Immature natural killer cell (primary cell): ENCODE measurements around the gene SRRM4. TPM values are rescaled to one million over a fixed set of nuclear protein-coding genes. Genes with fewer than 3 reads are reported as not detected.

Experiments used
- DNase-seq, 3 donors: peaks; one replicate each; pipeline ENCODE4 v3.0.0; 2022; ENCODE audit warnings: mixed read lengths in 1 of 3
- H3K27ac Mint-ChIP-seq, 6 donors: one replicate each; pipeline ENCODE4 v1.8.0; 2020; ENCODE audit warnings: mixed read lengths in 6 of 6, mild to moderate bottlenecking in 5 of 6, inconsistent platforms in 4 of 6, moderate library complexity in 3 of 6
- H3K27me3 Mint-ChIP-seq, 3 donors: one replicate each; pipeline ENCODE4 v1.8.0; 2020 to 2021; ENCODE audit warnings: low read depth in 3 of 3, mild to moderate bottlenecking in 3 of 3, mixed read lengths in 3 of 3, moderate library complexity in 3 of 3, inconsistent platforms in 1 of 3
- H3K36me3 Mint-ChIP-seq, 3 donors: one replicate each; pipeline ENCODE4 v1.8.0; 2020; ENCODE audit warnings: mixed read lengths in 3 of 3, inconsistent platforms in 2 of 3, mild to moderate bottlenecking in 2 of 3
- H3K4me1 Mint-ChIP-seq, 2 donors: one replicate each; pipeline ENCODE4 v1.8.0; 2020; ENCODE audit warnings: inconsistent platforms in 2 of 2, mild to moderate bottlenecking in 2 of 2, mixed read lengths in 2 of 2, moderate library complexity in 1 of 2
- H3K4me3 Mint-ChIP-seq, 5 donors: one replicate each; pipeline ENCODE4 v1.8.0; 2020; ENCODE audit warnings: mild to moderate bottlenecking in 5 of 5, mixed read lengths in 5 of 5, inconsistent platforms in 3 of 5, moderate library complexity in 3 of 5
- H3K9me3 Mint-ChIP-seq, 6 donors: one replicate each; pipeline ENCODE4 v1.8.0; 2020; ENCODE audit warnings: mild to moderate bottlenecking in 6 of 6, mixed read lengths in 6 of 6, inconsistent platforms in 4 of 6, moderate library complexity in 3 of 6
- polyA plus RNA-seq, 3 donors: library from polyadenylated mRNA; unstranded; fragments of 300-500 nt; fragmentation: Illumina TruSeq; gene quantifications; one replicate each; pipeline ENCODE4 v1.2.3, GENCODE V29; 2021

The SRRM4 gene
- polyA plus RNA-seq, 3 donors from 2014 or later, result not detected

DNA sequence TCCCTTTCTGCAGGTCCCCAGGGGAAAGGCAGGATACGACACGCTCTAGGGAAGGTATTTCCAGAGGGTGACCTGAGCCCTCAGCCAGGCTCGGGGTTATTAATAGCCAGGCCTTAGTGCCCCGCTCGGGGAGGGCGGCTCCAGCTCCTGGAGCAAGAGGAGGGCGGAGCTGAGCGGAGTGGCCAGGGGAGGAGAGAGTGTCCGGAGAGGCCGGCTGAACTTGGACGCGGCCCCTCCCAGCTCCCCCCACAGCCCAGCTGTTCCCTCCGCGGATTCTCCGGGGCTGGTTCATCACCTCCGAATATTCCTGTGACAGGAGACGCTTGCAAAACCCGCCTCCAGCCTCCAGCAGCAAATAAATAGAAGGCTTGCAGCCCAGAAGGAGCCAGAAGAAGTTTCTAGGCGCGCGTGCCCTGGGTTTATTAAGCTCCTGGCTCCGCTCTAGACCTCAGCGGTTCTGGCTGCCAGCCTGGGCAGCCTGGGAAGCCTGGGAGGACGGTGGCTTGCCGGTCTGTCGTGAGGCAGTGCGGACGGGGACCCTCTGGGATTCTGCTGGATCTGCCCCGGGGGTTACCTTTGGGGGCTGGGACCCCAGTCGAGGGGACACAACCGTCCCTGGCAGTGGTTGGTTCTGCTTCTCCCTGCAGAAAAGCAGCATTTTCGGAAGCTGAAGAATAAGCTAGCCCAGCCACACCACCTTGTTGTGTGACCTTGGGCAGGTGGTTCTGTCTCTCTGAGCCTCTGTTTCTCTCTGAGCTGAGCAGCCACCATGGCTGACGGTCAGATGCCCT lies 197.4 kb downstream of the SRRM4 start, which contains the start of gene HSPB8:
TSS of gene HSPB8 (plus strand) at position 388 of the 791 bp plus-strand sequence. CDS start at position 770, 382 bp downstream.
- Mint-ChIP-seq H3K27ac (no peak within 1 kb of the TSS), H3K27me3 (peaks cover 0 to 1% (median 0%) of the 10 kb centered on the region in 3 donors), H3K9me3 (peaks cover 0 to 1% (median 0%) of the 10 kb centered on the region in 6 donors), H3K4me1 (no peaks in the 10 kb centered on the region), H3K4me3 (no peak within 1 kb of the TSS), H3K36me3 (no peaks in the 10 kb centered on the region)
- no peak for DNase-seq

DNA sequence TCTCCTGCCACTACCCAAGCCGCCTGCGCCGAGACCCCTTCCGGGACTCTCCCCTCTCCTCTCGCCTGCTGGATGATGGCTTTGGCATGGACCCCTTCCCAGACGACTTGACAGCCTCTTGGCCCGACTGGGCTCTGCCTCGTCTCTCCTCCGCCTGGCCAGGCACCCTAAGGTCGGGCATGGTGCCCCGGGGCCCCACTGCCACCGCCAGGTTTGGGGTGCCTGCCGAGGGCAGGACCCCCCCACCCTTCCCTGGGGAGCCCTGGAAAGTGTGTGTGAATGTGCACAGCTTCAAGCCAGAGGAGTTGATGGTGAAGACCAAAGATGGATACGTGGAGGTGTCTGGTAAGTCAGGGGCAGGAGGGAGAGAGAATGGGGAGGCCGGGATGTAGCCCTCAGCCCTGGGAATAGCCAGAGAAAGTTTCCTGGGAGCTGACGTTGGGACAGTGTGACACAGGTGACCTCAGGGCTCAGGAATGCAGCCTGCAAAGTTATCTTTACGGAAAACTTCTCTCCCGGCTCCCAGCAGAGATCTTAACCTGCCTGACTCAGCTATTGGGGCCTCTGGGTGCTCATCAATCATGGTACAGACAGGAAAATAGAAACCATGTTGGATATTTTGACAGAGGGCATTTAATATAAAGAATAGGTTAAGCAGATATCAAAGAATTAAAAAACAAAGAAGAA lies 198.1 kb downstream of the SRRM4 start:
- no peaks in the 10 kb centered on the region for H3K36me3 Mint-ChIP-seq
- H3K4me1 Mint-ChIP-seq, result no peaks in the 10 kb centered on the region
- peaks cover 0 to 1% (median 0%) of the 10 kb centered on the region in 6 donors for H3K9me3 Mint-ChIP-seq
- peaks cover 0 to 1% (median 0%) of the 10 kb centered on the region in 3 donors for H3K27me3 Mint-ChIP-seq
- no peak overlapping the region for H3K27ac Mint-ChIP-seq
- no peak overlapping the region for H3K4me3 Mint-ChIP-seq
- no peak for DNase-seq

DNA sequence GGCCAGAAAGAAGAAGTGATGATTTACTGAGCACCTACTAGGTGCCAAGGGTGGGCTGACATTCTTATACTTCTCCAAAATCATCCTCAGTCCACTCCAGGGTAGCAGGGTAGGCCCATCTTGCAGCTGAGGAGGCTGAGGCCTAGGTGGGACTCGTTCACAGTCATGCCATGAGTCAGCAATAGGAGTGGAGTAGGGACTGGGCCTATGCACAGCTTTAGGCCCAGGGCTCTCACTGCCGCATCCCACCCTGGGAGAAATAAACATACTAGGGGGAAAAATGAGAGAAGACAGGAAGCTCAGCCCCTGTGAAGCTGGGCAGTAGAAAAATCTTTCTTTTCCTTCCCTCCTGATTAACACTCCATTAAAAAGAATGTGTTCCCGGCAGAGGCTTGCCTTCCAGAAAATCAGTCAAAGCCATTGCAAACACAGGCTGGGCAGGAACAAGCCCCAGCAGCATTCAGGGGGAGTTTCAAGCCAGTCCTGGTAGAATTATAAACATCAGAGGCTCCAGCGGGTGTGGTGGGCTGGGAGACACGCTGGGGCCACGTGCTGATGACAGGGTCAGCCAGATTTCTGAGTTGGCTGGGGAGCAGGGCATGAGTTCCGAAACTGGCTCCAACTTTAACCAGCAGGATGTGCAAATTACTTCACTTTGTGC lies 199.2 kb downstream of the SRRM4 start:
- Mint-ChIP-seq H3K36me3 (no peaks in the 10 kb centered on the region), H3K4me1 (no peaks in the 10 kb centered on the region), H3K4me3 (no peak overlapping the region), H3K9me3 (peaks cover 0 to 1% (median 0%) of the 10 kb centered on the region in 6 donors), H3K27me3 (peaks cover 0 to 1% (median 0%) of the 10 kb centered on the region in 3 donors), H3K27ac (no peak overlapping the region)
- DNase-seq, result no peak

DNA sequence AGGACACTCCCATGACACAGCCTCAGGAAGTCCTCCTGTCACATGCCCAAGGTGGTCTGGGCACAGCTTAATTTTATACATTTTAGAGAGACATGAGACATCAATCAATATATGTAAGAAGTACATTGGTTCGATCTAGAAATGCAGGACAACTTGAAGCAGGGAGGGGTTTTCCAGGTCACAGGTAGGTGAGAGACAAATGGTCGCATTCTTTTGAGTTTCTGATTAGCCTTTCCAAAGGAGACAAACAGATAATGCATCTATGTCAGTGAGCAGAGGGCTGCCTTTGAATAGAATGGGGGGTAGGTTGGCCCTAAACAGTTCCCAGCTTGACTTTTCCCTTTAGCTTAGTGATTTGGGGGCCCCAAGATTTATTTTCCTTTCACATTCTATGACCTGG lies 199.9 kb downstream of the SRRM4 start:
- Mint-ChIP-seq H3K27me3 (peaks cover 0 to under 1% (median 0%) of the 10 kb centered on the region in 3 donors), H3K27ac (no peak overlapping the region), H3K36me3 (no peaks in the 10 kb centered on the region), H3K9me3 (peaks cover 0 to 1% (median 0%) of the 10 kb centered on the region in 6 donors), H3K4me3 (no peak overlapping the region), H3K4me1 (no peaks in the 10 kb centered on the region)
- no peak for DNase-seq

DNA sequence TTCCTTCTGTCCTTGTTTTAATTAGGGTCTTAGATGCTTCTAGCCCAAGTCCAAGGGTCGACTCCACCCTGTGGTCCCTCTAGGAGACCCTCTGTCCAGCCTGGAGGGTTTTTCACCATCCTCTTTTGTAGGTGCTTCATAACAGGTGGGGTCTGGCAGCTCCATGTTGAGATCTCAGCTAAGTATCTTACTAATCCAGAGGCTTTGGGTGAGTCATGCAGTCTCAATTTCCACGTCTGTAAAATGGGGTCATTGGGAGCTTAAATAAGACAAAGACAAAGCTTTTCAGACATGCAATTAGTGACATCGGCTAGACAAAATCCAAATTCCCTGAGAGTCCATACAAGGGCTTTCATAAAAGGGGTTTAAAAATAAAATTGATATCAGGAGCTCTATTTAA lies 200.6 kb downstream of the SRRM4 start:
- Mint-ChIP-seq H3K27me3 (no peaks in the 10 kb centered on the region), H3K36me3 (no peaks in the 10 kb centered on the region), H3K4me3 (no peak overlapping the region), H3K9me3 (peaks cover 0 to 1% (median 0%) of the 10 kb centered on the region in 6 donors), H3K27ac (no peak overlapping the region), H3K4me1 (no peaks in the 10 kb centered on the region)
- DNase-seq, result no peak

DNA sequence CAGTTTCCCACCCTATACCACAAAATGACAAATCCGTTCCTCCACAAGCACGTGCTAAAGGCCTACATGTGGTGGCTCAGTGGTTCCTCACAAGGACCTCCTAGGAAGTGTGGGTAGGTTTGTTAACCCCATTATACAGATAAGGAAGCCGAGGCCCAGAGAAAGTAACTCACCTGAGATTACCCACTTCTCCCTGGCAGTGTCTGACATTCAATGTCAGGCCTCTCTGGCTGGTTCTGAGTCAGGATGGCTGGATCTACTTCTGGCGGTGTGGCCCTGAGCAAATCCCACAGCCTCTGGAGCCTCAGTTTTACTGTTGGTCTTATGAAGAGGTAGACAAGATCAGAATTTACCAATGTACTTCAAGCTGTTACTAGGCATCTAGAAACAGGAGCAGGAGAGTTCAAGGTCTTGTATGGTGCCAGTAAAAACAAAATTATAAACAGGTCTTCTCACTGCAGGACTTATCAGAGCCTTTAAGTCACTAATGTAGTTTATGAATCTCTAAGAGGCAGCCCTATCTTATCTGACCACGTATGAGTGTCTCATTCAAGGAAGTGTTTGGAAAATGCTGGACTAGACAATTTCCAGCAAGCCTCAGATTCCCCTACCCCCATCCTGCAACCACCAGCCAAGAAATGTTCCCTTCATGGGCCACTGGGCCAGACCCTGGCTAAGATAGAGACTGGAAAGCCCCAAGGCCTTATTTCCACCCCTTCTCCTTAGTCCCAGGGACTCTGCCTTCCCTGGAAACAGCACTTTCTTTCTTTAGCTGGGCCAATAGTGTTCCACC lies 201.6 kb downstream of the SRRM4 start:
- no peak overlapping the region for H3K4me3 Mint-ChIP-seq
- no peaks in the 10 kb centered on the region for H3K36me3 Mint-ChIP-seq
- H3K9me3 Mint-ChIP-seq, result peaks cover 0 to 1% (median 0%) of the 10 kb centered on the region in 6 donors
- H3K4me1 Mint-ChIP-seq, result no peaks in the 10 kb centered on the region
- H3K27me3 Mint-ChIP-seq, result no peaks in the 10 kb centered on the region
- H3K27ac Mint-ChIP-seq, result no peak overlapping the region
- DNase-seq, result no peak

DNA sequence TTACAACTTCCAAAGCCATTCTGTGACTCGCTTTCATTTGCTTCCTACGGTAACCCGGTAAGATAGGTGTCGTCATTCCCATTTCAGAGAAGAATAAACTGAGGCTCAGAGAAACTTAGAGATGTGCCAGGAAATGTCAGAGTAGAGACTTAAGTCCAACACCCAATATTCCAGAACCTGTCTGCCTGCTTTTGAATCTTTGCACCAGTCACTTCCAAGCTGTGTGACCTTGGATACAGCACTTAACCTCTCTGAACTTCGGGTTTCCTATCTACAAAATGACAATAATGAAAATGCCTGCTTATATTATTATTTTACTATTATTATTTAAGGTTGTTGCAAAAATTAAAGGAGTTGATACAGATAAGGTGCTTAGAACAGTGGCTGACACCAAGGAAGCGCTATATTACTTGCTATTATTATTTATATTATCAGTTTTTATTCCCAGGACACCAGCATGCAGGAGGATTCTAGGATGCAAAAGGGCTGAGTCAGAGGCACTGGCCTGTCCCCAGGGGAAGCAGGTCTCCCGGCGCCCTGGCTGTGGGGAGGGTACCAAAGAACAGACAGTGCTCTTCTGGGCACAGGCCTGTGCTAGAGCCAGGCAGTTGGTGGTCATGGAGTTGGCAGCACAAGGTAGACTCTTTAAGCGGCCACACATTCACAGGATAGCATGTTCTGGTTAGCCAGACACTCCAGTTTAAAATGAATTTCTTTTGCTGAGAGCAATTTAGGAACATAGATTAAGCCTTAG lies 202.8 kb downstream of the SRRM4 start:
- H3K9me3 Mint-ChIP-seq, result peaks cover 0 to 1% (median 0%) of the 10 kb centered on the region in 6 donors
- H3K36me3 Mint-ChIP-seq, result no peaks in the 10 kb centered on the region
- H3K27me3 Mint-ChIP-seq, result peaks cover 0 to 3% (median 0%) of the 10 kb centered on the region in 3 donors
- H3K4me3 Mint-ChIP-seq, result no peak overlapping the region
- no peak for DNase-seq
- no peak overlapping the region for H3K27ac Mint-ChIP-seq
- H3K4me1 Mint-ChIP-seq, result no peaks in the 10 kb centered on the region

DNA sequence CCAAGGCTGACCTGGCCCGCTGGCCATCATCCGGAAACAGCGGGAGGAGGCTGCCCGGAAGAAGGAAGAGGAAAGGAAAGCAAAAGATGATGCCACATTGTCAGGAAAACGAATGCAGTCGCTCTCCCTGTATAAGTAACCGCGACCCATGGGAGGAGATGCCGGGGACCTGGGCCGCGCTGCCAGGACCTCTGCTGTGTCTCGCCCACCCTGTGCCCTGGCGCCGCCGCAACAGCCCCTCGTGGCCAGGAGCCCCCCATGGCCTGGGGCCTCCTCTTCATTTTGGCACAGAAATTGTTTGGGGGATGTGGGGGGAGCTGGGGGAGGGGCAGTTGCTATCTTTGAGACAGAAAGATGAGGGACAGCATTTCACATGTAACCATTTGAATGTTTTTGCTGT lies 213.9 kb downstream of the SRRM4 start:
- H3K4me1 Mint-ChIP-seq, result no peaks in the 10 kb centered on the region
- no peak for DNase-seq
- H3K36me3 Mint-ChIP-seq, result no peaks in the 10 kb centered on the region
- no peak overlapping the region for H3K4me3 Mint-ChIP-seq
- peaks cover 0 to 2% (median 0%) of the 10 kb centered on the region in 6 donors for H3K9me3 Mint-ChIP-seq
- H3K27ac Mint-ChIP-seq, result no peak overlapping the region
- peaks cover 0 to 3% (median 3%) of the 10 kb centered on the region in 3 donors for H3K27me3 Mint-ChIP-seq

DNA sequence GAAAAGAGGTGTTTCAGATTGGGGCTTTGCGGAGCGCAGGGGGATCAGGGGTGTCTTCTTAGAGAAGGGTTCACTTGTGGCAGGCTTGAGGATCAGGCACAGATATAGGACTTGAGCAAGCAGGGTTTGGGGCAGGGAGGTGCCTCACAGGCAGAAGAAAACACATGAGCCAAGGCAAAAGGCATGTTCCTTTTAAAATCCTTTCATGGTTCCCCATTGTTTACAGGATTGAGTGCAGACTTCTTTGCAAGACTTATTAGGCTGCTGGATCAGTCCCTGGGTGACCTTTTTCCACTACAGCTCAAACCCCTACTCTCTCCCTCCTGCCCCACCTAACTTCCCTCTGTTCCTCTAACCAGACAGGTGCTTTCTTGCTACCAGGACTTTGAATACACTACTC lies 217.1 kb downstream of the SRRM4 start:
- no peak for DNase-seq
- peaks cover 0 to 5% (median 5%) of the 10 kb centered on the region in 3 donors for H3K27me3 Mint-ChIP-seq
- H3K36me3 Mint-ChIP-seq, result no peaks in the 10 kb centered on the region
- H3K4me1 Mint-ChIP-seq, result no peaks in the 10 kb centered on the region
- H3K4me3 Mint-ChIP-seq, result no peak overlapping the region
- no peak overlapping the region for H3K27ac Mint-ChIP-seq
- H3K9me3 Mint-ChIP-seq, result peaks cover 0 to 2% (median 0%) of the 10 kb centered on the region in 6 donors

DNA sequence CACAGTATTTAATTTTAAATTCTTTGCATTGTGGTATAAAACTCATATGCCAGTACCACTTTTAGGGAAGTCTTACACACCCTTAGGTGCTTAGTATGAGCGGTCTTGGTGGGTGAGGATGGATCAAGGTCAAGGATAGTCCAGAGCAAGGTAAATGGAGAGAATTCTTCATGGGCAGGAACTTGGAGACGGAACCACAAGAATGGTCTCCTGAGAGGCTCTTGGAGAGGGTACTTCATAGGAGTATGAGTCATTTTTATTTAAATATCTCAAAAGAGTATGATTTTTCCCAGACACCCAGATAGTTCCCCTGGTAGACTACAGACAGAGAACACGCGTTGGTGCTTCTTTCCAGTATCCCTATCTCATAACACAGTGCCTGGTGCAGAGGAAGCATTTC lies 219.3 kb downstream of the SRRM4 start:
- H3K27me3 Mint-ChIP-seq, result peaks cover 0 to 5% (median 2%) of the 10 kb centered on the region in 3 donors
- no peak for DNase-seq
- H3K27ac Mint-ChIP-seq, result no peak overlapping the region
- no peaks in the 10 kb centered on the region for H3K4me1 Mint-ChIP-seq
- peaks cover 0 to 2% (median 0%) of the 10 kb centered on the region in 6 donors for H3K9me3 Mint-ChIP-seq
- no peaks in the 10 kb centered on the region for H3K36me3 Mint-ChIP-seq
- no peak overlapping the region for H3K4me3 Mint-ChIP-seq

DNA sequence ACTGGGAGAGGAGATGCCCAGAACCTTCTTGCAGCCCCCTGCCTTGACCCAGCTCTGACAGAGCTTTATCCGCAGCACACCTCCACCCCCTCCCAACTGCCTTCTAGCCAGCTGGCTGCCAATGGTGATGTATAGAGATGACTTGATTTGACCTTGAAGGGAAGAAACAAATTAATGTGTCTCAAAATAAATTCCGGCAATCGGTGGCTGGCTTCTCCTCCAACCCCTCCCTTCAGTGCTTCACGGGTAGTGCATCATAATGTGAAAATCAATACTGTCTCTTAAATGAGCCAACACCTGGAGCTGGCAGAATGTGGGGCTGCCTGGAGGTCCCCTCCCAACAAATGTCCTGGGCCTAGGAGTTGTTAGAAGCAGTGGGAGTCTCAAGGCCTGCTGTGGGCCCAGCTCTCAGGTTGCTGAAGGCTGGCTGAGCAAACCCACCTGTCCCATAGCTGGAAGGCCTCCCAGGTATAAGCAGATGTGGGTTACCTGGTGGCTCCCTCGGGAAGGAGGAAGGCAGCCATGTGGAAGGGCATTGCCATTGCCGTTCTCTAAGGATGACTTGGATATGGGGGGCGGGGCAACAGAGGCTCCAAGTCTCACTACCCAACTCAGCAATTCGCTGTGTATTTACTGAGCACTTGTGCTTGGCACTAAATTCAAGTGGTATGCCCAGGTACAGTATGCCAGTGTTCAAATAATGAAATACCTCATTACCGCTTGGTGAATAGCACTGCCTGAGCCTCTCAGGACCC lies 220.6 kb downstream of the SRRM4 start:
- Mint-ChIP-seq H3K4me1 (no peaks in the 10 kb centered on the region), H3K27ac (no peak overlapping the region), H3K36me3 (no peaks in the 10 kb centered on the region), H3K9me3 (peaks cover 0 to 2% (median 0%) of the 10 kb centered on the region in 6 donors), H3K4me3 (no peak overlapping the region), H3K27me3 (peaks cover 0 to 7% (median 2%) of the 10 kb centered on the region in 3 donors)
- no peak for DNase-seq

DNA sequence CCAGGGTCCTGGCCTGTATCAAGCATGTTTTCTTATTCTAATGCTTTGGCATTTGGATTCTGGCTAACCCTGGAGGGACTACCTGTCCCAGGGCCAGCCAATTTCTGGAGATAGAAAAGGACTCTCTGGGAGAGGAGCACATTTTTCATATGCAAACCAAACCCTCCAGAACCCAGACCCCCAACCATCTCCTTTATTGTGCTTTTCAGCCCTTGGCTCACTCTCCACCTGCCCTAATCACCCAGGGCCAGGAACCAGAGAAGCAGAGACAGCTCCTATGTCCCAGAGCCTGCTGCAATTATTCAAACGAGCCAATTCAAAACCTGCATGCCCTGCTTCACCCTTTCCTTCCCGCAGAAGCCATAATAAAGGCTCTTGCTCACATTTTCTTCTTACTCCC lies 221.2 kb downstream of the SRRM4 start:
- DNase-seq, result no peak
- Mint-ChIP-seq H3K9me3 (peaks cover 0 to 2% (median 0%) of the 10 kb centered on the region in 6 donors), H3K27ac (no peak overlapping the region), H3K27me3 (peaks cover 2 to 7% (median 2%) of the 10 kb centered on the region in 3 donors), H3K36me3 (no peaks in the 10 kb centered on the region), H3K4me3 (no peak overlapping the region), H3K4me1 (no peaks in the 10 kb centered on the region)
